ENCODE results near the gene SHROOM1.
A peak's percentile ranks its signal among the peaks of the same experiment; 100 is the strongest.
"Not testable (repeated sequence)": the region's sequence is repeated elsewhere in the genome, so short reads cannot be mapped to it uniquely, and the experiment has no call there.

SHROOM1 gene

GRCh38 chr5:132805872-132806271 lies 24.6 kb downstream of the SHROOM1 start:
- not testable (repeated sequence) for DNase-seq

- DNase-seq = not testable (repeated sequence)
Observed at GRCh38 chr5:132804219-132804618, 26.2 kb downstream of the SHROOM1 start.

GRCh38 chr5:132802685-132803066 lies 27.8 kb downstream of the SHROOM1 start:
- DNase-seq = not testable (repeated sequence)

- no peak for DNase-seq
Observed at GRCh38 chr5:132802044-132802684, 28.3 kb downstream of the SHROOM1 start.

GRCh38 chr5:132800545-132800944 lies 29.9 kb downstream of the SHROOM1 start:
- no peak for DNase-seq

- no peak for DNase-seq
Observed at GRCh38 chr5:132799392-132799791, 31.1 kb downstream of the SHROOM1 start.

GRCh38 chr5:132797651-132798050 lies 32.8 kb downstream of the SHROOM1 start:
- no peak for DNase-seq

- no peak for DNase-seq
Observed at GRCh38 chr5:132791026-132791425, 39.4 kb downstream of the SHROOM1 start.

- DNase-seq = no peak
Observed at GRCh38 chr5:132790201-132790865, 40.1 kb downstream of the SHROOM1 start.

- no peak for DNase-seq
Observed at GRCh38 chr5:132788990-132789886, 41.2 kb downstream of the SHROOM1 start.

GRCh38 chr5:132788508-132788907 lies 41.9 kb downstream of the SHROOM1 start:
- DNase-seq = no peak

- DNase-seq = no peak
Observed at GRCh38 chr5:132787076-132787475, 43.4 kb downstream of the SHROOM1 start.

- no peak for DNase-seq
Observed at GRCh38 chr5:132785864-132786263, 44.6 kb downstream of the SHROOM1 start.

GRCh38 chr5:132785365-132785764 lies 45.1 kb downstream of the SHROOM1 start:
- no peak for DNase-seq

- no peak for DNase-seq
Observed at GRCh38 chr5:132782101-132782500, 48.3 kb downstream of the SHROOM1 start.

GRCh38 chr5:132781029-132781428 lies 49.4 kb downstream of the SHROOM1 start:
- DNase-seq = no peak

GRCh38 chr5:132780577-132780976 lies 49.9 kb downstream of the SHROOM1 start:
- no peak for DNase-seq

GRCh38 chr5:132779961-132780360 lies 50.5 kb downstream of the SHROOM1 start:
- DNase-seq = no peak

- DNase-seq = no peak
Observed at GRCh38 chr5:132778856-132779255, 51.6 kb downstream of the SHROOM1 start.

GRCh38 chr5:132778129-132778528 lies 52.3 kb downstream of the SHROOM1 start:
- DNase-seq = no peak

- DNase-seq = peak; percentile 38
Observed at GRCh38 chr5:132777209-132778069, 53.0 kb downstream of the SHROOM1 start, which contains the start of gene SEPTIN8. Gene SEPTIN8 (minus strand): TSS chr5:132777239. CDS start chr5:132777137, 102 bp downstream.

- DNase-seq = no peak
Observed at GRCh38 chr5:132776938-132777208, 53.6 kb downstream of the SHROOM1 start.
